HG03103 (cell line): ENCODE data around the gene SLC16A14.

Experiments
- ATAC-seq: cut with Tn5 transposase; IDR thresholded peaks from one replicate; pipeline ENCODE4 v1.9.1; 2021; ENCODE audit warnings: low read depth; ENCODE audit not compliant: unreplicated experiment

Gene SLC16A14

GRCh38 chr2:230043461-230043860 lies 25.3 kb downstream of the SLC16A14 start:
- no peak for ATAC-seq

GRCh38 chr2:230043025-230043424 lies 25.7 kb downstream of the SLC16A14 start:
- ATAC-seq = no peak

GRCh38 chr2:230042195-230042594 lies 26.5 kb downstream of the SLC16A14 start:
- no peak for ATAC-seq

GRCh38 chr2:230023313-230023712 lies 45.4 kb downstream of the SLC16A14 start:
- ATAC-seq = no peak

- no peak for ATAC-seq
Observed at GRCh38 chr2:230019742-230020141, 49.0 kb downstream of the SLC16A14 start.

- no peak for ATAC-seq
Observed at GRCh38 chr2:230018153-230018552, 50.6 kb downstream of the SLC16A14 start.

- ATAC-seq = no peak
Observed at GRCh38 chr2:230016844-230017243, 51.9 kb downstream of the SLC16A14 start.

- no peak for ATAC-seq
Observed at GRCh38 chr2:230012267-230012884, 56.3 kb downstream of the SLC16A14 start.

- ATAC-seq = no peak
Observed at GRCh38 chr2:230011617-230012016, 57.1 kb downstream of the SLC16A14 start.

- ATAC-seq = no peak
Observed at GRCh38 chr2:230010501-230010900, 58.2 kb downstream of the SLC16A14 start.

- no peak for ATAC-seq
Observed at GRCh38 chr2:230008708-230009066, 60.0 kb downstream of the SLC16A14 start.

- no peak for ATAC-seq
Observed at GRCh38 chr2:230007931-230008707, 60.6 kb downstream of the SLC16A14 start.

- peak; percentile 91 for ATAC-seq
Observed at GRCh38 chr2:230000118-230000841, 68.4 kb downstream of the SLC16A14 start.

- ATAC-seq = no peak
Observed at GRCh38 chr2:229997565-229997964, 71.2 kb downstream of the SLC16A14 start.

- ATAC-seq = no peak
Observed at GRCh38 chr2:229996320-229996719, 72.4 kb downstream of the SLC16A14 start.

- ATAC-seq = no peak
Observed at GRCh38 chr2:229993236-229993635, 75.5 kb downstream of the SLC16A14 start.
